ENCODE data around the gene NANOS3.

The NANOS3 gene

GRCh38 chr19:13884726-13885591 is 8.0 kb downstream of the NANOS3 start:
- DNase-seq (ENCODE audit: low read depth in 1 of 2, low spot score in 1 of 2), result no peak

DNA sequence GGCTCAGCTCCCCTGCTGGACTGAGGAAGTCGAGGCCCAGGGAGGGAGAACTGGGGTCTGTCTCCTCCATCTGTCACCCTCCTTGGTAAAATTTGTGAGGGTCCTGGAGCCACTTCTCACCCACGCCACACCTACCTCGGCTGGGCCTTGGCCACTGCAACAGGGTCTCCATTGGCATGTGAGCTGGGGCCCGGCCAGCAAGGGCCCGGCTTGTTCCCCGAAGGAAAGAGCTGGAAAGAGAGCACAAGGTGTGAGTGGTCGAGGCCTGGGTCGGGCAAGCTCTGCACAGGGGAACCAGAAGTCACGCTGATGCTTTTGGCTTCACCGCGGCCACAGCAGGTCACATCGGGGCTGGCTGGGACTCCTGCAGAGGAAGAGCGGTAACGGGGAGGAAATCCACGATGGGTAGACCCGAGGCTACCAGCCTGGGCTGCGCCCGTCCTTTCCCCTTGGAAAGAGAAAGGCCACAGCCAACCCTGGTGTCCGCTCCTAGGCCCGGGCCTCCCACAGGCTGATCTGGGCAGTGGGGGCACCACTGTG is 9.0 kb downstream of the NANOS3 start:
- no peak for DNase-seq (ENCODE audit: low read depth in 1 of 2, low spot score in 1 of 2)

DNA sequence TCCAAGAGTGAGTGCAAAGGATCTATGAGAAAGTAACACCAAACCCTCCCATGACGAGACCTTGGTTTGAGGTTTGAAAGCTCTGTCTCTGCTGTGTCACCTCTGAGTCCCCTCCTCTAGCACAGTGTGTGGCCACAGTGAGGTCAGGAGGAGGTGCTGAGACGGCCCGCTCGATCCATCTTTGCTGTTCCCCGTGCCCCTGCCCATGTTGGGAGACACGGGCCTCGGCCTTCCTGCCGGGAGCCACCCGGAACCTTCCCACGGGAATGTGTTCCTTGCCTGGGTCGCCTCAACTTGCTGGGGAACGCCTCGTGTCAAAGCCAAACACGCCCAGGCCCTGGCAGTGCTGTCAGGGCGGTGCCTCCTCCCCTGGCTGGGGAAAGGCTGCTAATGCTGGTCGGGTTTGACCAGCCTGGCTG is 10.1 kb downstream of the NANOS3 start:
- DNase-seq (ENCODE audit: low read depth in 1 of 2, low spot score in 1 of 2), result no peak

- no peak for DNase-seq (ENCODE audit: low read depth in 1 of 2, low spot score in 1 of 2)
Observed at GRCh38 chr19:13887517-13887916, 10.6 kb downstream of the NANOS3 start.

DNA sequence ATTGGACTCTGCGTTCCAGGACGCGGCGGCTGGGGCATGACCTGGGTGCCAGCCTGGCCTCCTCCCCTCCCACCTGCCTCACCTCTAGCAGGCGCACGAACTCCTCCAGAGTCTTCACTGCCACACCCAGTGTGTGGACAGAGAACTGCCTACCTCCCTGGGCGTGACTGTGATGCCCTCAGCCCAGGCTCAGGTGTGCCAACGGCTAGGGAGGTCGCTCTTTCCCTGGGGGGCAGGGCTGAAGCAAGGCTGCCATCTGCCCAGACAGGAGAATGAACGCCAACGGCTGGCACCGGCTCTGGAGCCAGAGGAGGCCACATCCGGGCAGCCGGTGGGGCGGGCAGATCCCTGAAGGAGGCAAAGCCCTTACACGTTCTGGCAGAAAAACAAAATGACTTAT is 11.3 kb downstream of the NANOS3 start:
- DNase-seq (ENCODE audit: low read depth in 1 of 2, low spot score in 1 of 2), result no peak

- no peak for DNase-seq (ENCODE audit: low read depth in 1 of 2, low spot score in 1 of 2)
Observed at GRCh38 chr19:13890136-13890535, 13.2 kb downstream of the NANOS3 start.

GRCh38 chr19:13892870-13893269 is 15.9 kb downstream of the NANOS3 start:
- no peak for DNase-seq (ENCODE audit: low read depth in 1 of 2, low spot score in 1 of 2)

- DNase-seq (ENCODE audit: low read depth in 1 of 2, low spot score in 1 of 2), result no peak
Observed at GRCh38 chr19:13894552-13894951, 17.6 kb downstream of the NANOS3 start.

GRCh38 chr19:13896227-13896626 is 19.3 kb downstream of the NANOS3 start:
- no peak for DNase-seq (ENCODE audit: low read depth in 1 of 2, low spot score in 1 of 2)

DNA sequence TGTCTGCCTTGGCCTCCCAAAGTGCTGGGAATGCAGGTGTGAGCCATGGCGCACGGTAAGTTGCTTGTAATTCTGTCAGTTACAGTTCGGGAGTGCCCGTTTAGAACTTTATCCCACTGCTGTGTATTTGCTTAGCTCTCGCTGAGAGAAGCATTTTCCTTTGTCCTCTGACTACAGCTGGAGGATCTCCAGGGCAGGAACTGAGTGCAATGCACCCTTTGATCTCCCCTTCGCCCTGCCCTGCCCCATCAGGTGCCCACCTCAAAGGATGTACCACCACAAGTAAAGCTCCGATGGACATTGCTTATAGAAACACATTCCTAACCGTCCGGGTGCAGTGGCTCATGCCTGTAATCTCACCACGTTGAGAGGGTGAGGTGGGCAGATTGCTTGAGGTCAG is 22.5 kb downstream of the NANOS3 start:
- no peak for DNase-seq (ENCODE audit: low read depth in 1 of 2, low spot score in 1 of 2)

GRCh38 chr19:13899912-13900584 is 23.1 kb downstream of the NANOS3 start:
- DNase-seq (ENCODE audit: low read depth in 1 of 2, low spot score in 1 of 2), result no peak

- no peak for DNase-seq (ENCODE audit: low read depth in 1 of 2, low spot score in 1 of 2)
Observed at GRCh38 chr19:13902993-13903555, 26.1 kb downstream of the NANOS3 start.

DNA sequence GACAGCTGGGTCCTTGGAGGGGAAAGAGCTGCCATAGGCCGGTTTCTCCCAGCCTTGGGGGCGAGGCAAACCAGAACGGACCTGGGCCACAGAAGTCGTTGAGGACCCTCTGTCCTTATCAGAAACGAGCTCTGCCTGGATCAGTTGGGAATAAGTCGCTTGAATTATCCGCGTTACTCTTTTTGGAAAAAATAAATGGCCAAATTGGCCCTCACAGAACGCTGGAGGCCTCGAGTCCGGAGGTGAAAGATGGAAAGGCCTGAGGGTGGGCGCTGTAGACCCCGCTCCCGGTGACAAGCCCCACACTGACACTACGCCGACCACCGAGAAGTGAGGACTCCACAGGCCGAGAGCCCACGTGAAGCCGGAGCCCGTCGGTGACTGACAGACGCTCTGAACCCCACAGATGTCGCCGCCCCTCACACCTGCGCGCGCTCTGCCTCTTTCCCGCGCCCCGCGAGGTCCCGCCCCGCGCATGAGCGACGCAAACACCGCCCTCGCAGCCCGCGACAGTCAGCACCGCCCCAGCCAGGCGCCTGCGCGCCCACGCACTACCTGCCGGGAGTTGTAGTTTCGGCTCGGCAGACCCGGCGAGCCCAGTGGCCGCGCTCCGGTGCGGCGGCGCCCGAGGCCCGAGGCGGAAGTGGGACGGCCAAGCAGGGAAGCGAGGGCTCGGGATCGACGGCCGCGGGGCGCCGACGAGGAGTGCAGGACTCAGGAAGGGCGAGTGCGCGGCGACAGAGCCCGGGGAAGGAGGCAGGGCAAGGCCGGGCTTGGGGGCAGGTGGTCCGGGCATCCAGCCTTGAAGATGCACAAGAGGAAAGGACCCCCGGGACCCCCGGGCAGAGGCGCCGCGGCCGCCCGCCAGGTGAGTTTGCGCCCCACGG is 28.9 kb downstream of the NANOS3 start, which contains the start of the genes BRME1 and CC2D1A:
Gene BRME1, minus strand, starts transcription at position 484 of the 887 bp plus-strand sequence. CDS start 1,225 bp downstream, outside the sequence.
Gene CC2D1A, plus strand, starts transcription at position 568 of the 887 bp plus-strand sequence. Its CDS starts 241 bp downstream, at position 809.
- peak; percentile 84 to 95 for DNase-seq (ENCODE audit: low read depth in 1 of 2, low spot score in 1 of 2)

GRCh38 chr19:13906521-13906904 is 29.6 kb downstream of the NANOS3 start:
- DNase-seq (ENCODE audit: low read depth in 1 of 2, low spot score in 1 of 2), result no peak

GRCh38 chr19:13906910-13907309 is 30.0 kb downstream of the NANOS3 start:
- DNase-seq (ENCODE audit: low read depth in 1 of 2, low spot score in 1 of 2), result no peak

- DNase-seq (ENCODE audit: low read depth in 1 of 2, low spot score in 1 of 2), result no peak
Observed at GRCh38 chr19:13908674-13909073, 31.7 kb downstream of the NANOS3 start.

DNA sequence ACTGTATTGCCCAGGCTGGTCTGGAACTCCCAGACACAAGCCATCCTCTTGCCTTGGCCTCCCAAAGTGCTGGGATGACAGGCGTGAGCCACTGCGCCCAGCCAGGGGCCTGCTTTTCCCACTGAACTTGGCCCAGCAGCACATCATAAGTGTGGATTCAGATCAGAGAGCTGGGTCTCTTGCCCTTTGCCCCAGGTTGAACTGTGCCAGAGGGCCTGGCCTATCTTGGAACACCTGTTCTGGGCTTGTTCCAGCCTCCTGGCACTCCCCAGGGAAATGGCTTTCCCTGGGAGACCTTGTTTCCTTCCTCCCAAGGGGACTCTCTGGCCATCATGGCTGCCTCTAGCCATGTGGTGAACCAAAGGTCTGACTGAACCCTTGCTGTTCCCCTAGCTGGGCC is 32.5 kb downstream of the NANOS3 start:
- no peak for DNase-seq (ENCODE audit: low read depth in 1 of 2, low spot score in 1 of 2)

DNA sequence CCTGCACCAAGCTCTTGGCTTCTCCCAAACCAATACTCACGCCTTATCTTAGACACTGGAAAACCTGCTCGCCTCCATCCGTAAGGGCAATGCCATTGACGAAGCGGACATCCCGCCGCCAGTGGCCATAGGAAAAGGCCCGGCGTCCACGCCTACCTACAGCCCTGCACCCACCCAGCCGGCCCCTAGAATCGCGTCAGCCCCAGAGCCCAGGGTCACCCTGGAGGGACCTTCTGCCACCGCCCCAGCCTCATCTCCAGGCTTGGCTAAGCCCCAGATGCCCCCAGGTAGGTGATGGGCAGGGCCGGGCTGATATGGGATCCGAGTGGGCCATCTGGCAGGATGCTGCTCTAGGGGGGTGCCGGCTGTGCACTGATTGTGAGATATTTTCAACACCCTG is 36.4 kb downstream of the NANOS3 start:
- no peak for DNase-seq (ENCODE audit: low read depth in 1 of 2, low spot score in 1 of 2)

DNA sequence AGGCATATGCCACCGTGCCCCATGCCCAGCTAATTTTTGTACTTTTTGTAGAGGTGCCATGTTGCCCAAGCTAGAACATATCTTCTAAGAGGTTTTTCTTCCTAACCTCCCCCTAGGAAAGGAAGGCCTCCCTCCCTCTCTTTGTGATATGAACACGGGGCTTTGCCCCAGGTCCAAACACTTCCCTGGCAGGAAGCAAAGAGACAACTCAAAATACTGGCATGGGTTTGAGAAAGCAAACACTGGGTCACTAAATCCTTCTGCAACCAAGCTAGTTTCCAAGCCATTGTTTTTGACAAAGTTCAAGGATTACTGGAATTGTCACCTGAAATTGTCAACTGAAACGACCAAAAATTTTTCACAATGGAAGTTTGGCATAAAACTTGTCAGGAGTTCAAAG is 37.8 kb downstream of the NANOS3 start:
- no peak for DNase-seq (ENCODE audit: low read depth in 1 of 2, low spot score in 1 of 2)

DNA sequence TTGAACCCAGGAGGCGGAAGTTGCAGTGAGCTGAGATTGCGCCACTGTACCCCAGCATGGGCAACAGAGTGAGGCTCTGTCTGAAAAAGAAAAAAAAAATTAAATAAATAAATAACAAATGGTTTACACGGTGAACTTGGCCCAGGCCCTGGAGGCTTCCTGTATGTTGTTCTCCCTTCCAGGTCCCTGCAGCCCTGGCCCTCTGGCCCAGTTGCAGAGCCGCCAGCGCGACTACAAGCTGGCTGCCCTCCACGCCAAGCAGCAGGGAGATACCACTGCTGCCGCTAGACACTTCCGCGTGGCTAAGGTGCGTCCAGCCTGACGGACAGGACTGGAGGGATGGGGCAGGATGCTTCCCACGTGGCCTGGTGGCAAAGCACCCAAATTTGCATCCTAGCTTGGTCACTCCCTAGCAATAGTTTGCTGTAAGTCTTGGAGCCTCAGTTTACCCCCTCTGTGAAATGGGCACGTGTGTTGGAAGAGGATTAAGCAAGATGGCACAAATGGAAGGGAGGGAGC is 41.0 kb downstream of the NANOS3 start:
- no peak for DNase-seq (ENCODE audit: low read depth in 1 of 2, low spot score in 1 of 2)
